ENCODE results near the gene RAB3GAP2. TPM values are rescaled to one million over a fixed set of nuclear protein-coding genes. Genes with fewer than 3 reads are reported as not detected.
A peak's percentile ranks its signal among the peaks of the same experiment; 100 is the strongest.

Gene RAB3GAP2
- total and polyA plus RNA-seq, 2 of the 13 experiments (the other 11 are each of a cell fraction or from before 2014, with no cell fraction given), result 22.6 to 25.0 TPM

DNA sequence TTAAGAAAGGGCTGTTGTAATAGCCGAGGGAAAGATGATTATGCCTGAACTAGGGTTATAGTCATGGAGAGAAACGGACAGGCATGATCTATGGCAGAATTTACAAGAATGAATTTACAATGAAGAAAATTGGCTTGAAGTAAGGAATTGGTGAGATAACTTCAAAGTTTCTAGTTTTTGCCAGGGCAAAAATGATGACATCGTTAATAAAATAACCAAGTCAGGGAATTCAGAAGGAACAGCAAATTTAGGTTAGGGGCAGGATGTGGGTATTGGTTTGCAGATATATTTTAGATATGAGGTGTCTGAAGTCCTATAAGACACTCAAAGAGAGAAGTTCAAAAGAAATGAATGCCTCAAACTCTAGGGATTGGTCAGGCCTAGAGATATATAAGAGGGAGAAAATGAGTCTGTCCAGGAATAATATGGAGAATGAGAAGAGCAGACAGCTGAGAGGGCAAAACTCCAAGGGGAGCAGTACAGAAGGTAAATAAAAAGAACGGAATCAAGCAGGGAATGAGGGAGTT lies 115.6 kb downstream of the RAB3GAP2 start:
- no peak for FAIRE-seq
- WGBS (ENCODE audit: low lambda C conversion rate), result 95% methylated on average over 4 of the region's 4 CpGs

DNA sequence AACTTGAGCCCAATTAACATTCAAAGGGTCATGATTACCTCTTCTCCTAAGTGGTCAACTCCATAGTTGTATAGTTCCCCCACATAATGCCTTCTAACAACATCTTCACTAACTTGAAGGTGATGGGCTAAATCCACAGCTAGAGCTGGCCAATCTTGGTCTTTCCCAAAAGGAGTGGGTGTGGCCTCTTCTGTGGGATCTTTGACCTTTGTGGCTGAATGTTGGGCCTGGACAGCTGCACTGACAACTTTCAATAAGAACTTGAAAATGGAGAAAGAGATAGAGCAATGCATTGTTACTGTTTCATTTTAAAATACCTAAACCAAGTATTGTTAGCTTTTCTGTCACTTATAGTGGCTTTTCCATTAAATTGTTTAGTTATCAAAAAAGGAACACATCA lies 119.1 kb downstream of the RAB3GAP2 start:
- POLR2A ChIA-PET, result no interaction called here
- FAIRE-seq, result no peak
- H4K20me1 ChIP-seq (ENCODE audit: insufficient read depth, low read length), result no peaks in the 10 kb centered on the region; the same call in 1 of the 2 replicates
- H3K4me1 ChIP-seq (ENCODE audit: insufficient read depth, low read length), result no peaks in the 10 kb centered on the region
- H3K4me3 ChIP-seq (replicated peaks in 1 of 3; ENCODE audit: insufficient read depth in 1 of 3, low read depth in 2 of 3, low read length in 3 of 3), result no peak overlapping the region
- no peak for DNase-seq (ENCODE audit: low spot score)
- no peak overlapping the region for H3K9ac ChIP-seq (ENCODE audit: insufficient read depth, low read depth, low read length)
- intact Hi-C loops (cut with micrococcal nuclease; ENCODE audit: unreplicated experiment) (no loop called here), in situ Hi-C loops (cut with HindIII; ENCODE audit: extremely low pct_ligation_motif_present, low pct_unique_long_range_greater_than_20kb) (no loop called here)
- no TSS peak for BruUV-seq (replicated peaks)
- H3K9me3 ChIP-seq (ENCODE audit: low read length), result no peaks in the 10 kb centered on the region
- ATAC-seq, result no peak
- H3K79me2 ChIP-seq (ENCODE audit: insufficient read depth, low read length), result no peaks in the 10 kb centered on the region
- H2AFZ ChIP-seq (ENCODE audit: low read length), result no peak overlapping the region
- CTCF ChIA-PET (ENCODE audit: low intra/inter-chr PET ratio, low total read pairs), result no interaction called here
- no peak overlapping the region for H3K4me2 ChIP-seq (ENCODE audit: low read depth, low read length)
- H3K36me3 ChIP-seq (replicated peaks in 1 of 2; ENCODE audit: control insufficient read depth in 1 of 2, insufficient read depth in 2 of 2, low read length in 2 of 2), result peaks cover 7 to 33% of the 10 kb centered on the region in 2 experiments
- TF ChIP-seq TCF7L2 (IDR thresholded peaks at IDR 0.05; ENCODE audit: low read depth, low read length) (no peak), REPIN1 (CRISPR knock-in tag; IDR thresholded peaks at IDR 0.05; ENCODE audit: borderline replicate concordance, low read depth) (no peak), NFYC (CRISPR knock-in tag; IDR thresholded peaks at IDR 0.05) (no peak)
- no peak overlapping the region for H3K27ac ChIP-seq (ENCODE audit: extremely low read length, insufficient read depth, low read length)
- no peaks in the 10 kb centered on the region for H3K27me3 ChIP-seq (ENCODE audit: control insufficient read depth in 1 of 2, insufficient read depth in 2 of 2, low read length in 2 of 2)

More for the DNA sequence above, 115.6 kb downstream of the RAB3GAP2 start:
- intact Hi-C loops (cut with micrococcal nuclease; ENCODE audit: unreplicated experiment) (no loop called here), in situ Hi-C loops (cut with HindIII; ENCODE audit: extremely low pct_ligation_motif_present, low pct_unique_long_range_greater_than_20kb) (no loop called here)
- no peak for DNase-seq (ENCODE audit: low spot score)
- H2AFZ ChIP-seq (ENCODE audit: low read length), result no peak overlapping the region
- H3K27ac ChIP-seq (ENCODE audit: extremely low read length, insufficient read depth, low read length), result no peak overlapping the region
- H4K20me1 ChIP-seq (ENCODE audit: insufficient read depth, low read length), result no peaks in the 10 kb centered on the region
- no peaks in the 10 kb centered on the region for H3K4me1 ChIP-seq (ENCODE audit: insufficient read depth, low read length)
- ChIA-PET POLR2A (no interaction called here), CTCF (ENCODE audit: low intra/inter-chr PET ratio, low total read pairs) (no interaction called here)
- H3K4me3 ChIP-seq (replicated peaks in 1 of 3; ENCODE audit: insufficient read depth in 1 of 3, low read depth in 2 of 3, low read length in 3 of 3), result no peak overlapping the region
- TF ChIP-seq MAFF (IDR thresholded peaks at IDR 0.05; ENCODE audit: low read depth, low read length) (peak; percentile 87), ZNF543 (CRISPR knock-in tag; IDR thresholded peaks at IDR 0.05) (no peak), MAFK (conservative IDR thresholded peaks at IDR 0.05 in 1 of 2, IDR thresholded peaks at IDR 0.05 in 1 of 2; ENCODE audit: low read length in 2 of 2) (peak; percentile 57 to 82; a peak in 3 of 4 replicates), ZNF598 (CRISPR knock-in tag; IDR thresholded peaks at IDR 0.05; ENCODE audit: borderline replicate concordance) (no peak), ATF7 (IDR thresholded peaks at IDR 0.05) (peak; percentile 68), ATF7 (CRISPR knock-in tag; IDR thresholded peaks at IDR 0.05) (no peak)
- H3K4me2 ChIP-seq (ENCODE audit: low read depth, low read length), result no peak overlapping the region
- H3K27me3 ChIP-seq (ENCODE audit: control insufficient read depth in 1 of 2, insufficient read depth in 2 of 2, low read length in 2 of 2), result no peaks in the 10 kb centered on the region
- H3K9ac ChIP-seq (ENCODE audit: insufficient read depth, low read depth, low read length), result no peak overlapping the region
- no peak for ATAC-seq
- no peaks in the 10 kb centered on the region for H3K79me2 ChIP-seq (ENCODE audit: insufficient read depth, low read length)
- peaks cover 7 to 29% of the 10 kb centered on the region in 2 experiments; a peak in 4 of 5 replicates for H3K36me3 ChIP-seq (replicated peaks in 1 of 2; ENCODE audit: control insufficient read depth in 1 of 2, insufficient read depth in 2 of 2, low read length in 2 of 2)
- BruUV-seq (replicated peaks), result no TSS peak
- no peaks in the 10 kb centered on the region for H3K9me3 ChIP-seq (ENCODE audit: low read length)
